Measurements from ENCODE around the gene MYOM1.
"Not testable (repeated sequence)": the region's sequence is repeated elsewhere in the genome, so short reads cannot be mapped to it uniquely, and the experiment has no call there.

MYOM1 gene

DNA sequence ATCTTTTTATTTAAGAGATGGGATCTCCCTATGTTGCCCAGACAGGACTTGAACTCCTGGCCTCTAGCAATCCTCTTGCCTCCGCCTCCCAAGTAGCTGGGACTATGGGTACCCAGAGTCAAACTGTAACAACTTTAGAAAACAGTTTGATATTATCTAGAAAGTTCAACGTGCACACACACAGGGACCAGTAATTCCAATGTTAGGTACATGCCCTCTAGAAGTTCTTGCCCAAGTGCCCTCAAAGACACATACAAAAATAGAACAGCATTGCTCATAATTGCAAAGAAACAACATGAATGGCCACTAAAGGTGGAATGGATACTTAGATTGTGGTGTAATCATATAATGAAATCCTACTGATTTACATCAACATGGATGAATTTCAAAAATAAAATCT is 194.2 kb downstream of the MYOM1 start:
- no peak for DNase-seq (ENCODE audit: low read depth)

DNA sequence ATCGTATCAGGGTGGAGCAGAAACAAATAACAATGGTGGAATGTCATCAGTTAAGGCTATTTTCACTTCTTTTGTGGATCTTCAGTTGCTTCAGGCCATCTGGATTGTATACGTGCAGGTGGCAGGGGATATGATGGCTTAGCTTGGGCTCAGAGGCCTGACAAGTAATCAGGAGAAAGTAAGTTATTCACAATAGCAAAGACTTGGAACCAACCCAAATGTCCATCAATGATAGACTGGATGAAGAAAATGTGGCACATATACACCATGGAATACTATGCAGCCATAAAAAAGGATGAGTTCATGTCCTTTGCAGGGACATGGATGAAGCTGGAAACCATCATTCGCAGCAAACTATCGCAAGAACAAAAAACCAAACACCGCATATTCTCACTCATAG is 196.2 kb downstream of the MYOM1 start:
- not testable (repeated sequence) for DNase-seq (ENCODE audit: low read depth)
